GM19193 (cell line): ENCODE data around the gene MYO1D.

Experiments
- POLR2A ChIP-seq: IDR thresholded peaks from 4 replicates; pipeline ENCODE4 v1.6.1; 2011; ENCODE audit not compliant: insufficient read depth, insufficient read length; ENCODE audit errors: extremely low read depth

The MYO1D gene

DNA sequence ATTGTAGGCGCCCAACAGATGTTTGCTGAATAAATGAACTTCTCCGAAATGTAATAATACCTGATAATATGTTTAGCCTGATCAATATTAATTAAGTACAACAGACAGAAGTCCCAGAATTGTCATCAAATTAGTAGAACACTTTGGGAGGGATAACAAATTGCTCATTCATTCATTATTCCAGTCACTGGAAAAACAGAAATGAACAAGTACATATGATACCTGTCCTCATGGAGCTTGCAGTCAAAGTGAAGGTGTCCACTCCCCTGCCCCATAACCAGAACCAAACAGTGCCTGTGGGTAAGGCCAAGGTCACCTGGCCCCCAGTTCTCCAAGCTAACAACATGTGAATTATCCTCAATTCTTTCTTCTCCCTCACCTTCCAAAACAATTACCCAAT is 42.8 kb downstream of the MYO1D start:
- TF ChIP-seq POLR2A = no peak

DNA sequence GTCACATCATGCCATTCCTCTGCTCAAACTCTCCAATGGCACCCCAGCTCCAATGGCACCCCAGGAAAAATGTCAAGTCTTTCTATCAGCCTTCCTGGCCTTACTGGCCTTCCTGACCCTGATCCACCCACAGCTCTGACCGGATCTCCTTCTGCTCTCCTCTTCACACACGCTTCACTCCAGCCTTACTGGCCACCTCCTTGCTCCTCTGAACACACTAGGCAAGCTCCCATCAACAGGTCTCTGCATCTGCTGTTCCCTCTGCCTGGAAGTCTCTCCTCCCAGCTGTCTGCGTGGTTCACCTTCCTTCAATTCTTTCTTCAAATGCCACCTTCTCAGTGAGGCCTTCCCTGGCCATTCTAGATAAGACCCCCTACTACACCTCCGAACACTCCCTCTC is 43.4 kb downstream of the MYO1D start:
- TF ChIP-seq POLR2A = no peak

DNA sequence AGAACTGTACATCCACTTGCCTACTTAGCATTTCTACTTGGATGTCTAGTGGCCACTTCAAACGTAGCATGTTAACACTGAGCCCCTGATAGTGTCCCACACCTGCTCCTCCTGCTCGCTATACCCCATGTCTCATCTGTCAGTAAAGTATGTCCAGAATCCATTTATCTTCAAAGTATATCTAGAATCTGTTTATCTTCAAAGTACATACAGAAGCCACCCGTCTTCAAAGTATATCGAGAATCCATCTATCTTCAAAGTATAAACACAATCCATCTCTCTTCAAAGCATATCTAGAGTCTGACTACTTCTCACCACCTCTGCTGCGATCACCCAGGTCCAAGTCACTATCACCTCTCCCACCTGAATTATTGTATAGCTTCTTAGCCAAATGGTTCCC is 43.8 kb downstream of the MYO1D start:
- TF ChIP-seq POLR2A = no peak

DNA sequence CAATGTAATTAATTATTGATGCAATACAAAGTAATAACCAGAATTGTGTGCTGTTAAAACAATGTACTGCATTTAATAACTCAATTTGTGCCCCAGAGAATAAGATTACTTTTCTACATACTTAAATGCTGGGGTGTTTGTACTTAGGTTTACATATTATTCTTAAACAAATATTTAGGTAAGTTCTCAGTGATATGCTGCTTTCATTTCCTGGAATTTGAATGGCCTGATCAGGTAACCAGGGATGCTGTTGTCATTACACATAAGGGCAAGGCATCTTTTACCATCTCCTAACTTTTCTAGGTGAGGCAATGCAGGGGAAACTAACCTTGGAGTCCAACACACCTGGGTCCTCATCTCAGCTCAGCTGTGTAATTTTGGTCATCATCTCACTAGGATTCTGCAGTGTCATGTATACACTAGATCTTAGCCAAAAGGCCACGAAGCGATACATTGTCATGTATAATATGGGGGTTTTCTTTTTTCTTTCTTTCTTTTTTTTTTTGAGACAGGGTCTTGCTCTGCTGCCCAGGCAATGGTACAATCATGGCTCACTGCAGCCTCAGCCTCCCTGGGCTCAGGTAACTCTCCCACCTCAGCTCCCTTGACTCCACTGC is 45.2 kb downstream of the MYO1D start:
- TF ChIP-seq POLR2A = no peak

DNA sequence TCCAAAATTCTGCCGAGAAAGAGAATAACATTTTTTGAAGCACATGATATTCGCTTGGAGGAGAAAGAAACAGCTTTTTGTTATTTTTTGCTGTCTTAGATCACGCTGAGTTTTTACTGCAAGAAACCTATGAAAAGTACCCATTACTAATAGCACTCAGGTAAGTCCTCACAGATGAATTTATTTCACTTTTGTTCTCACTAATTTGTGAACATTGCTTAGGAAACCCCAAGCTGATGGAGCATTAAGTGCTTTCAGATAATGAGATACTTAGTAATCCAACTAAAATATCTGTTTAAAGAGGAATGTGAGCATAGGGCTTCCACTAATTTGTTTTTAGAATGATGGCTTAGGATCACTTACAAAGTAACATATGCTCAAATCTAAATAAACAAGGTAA is 45.7 kb downstream of the MYO1D start:
- TF ChIP-seq POLR2A = no peak

DNA sequence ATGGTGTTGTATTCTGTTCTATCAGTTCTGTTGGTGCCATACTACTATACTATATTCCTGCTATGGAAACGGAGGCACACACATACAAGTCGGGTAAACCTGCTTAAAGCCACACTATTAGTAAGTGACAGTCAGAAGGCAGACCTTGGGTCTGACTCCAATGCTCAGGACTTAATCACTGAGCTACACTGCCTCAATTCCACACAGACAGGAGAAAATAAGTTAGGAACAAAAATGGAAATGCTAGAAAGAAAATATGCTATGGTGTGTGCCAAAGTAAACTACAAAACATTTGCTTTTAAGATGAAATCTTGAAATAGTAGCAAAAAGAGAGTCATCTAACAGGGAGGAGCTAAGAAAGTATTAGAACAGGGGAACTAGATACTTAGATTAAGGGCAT is 48.1 kb downstream of the MYO1D start:
- no peak for TF ChIP-seq POLR2A

DNA sequence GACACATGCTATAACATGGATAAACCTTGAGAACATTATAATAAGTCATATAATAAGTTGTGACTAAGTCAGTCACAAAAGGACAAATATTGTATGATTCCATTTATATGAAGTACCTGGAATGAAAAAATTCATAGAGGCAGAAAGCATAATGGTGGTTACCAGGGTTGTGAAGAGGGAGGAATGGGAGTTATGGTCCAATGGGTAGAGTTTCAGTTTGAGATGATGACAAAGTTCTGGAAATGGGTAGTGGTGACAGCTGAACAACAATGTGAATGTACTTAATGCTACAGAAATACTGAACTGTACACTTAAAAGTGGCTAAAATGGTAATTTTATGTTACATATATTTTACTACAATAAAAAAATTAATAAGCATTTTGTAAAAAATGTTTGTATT is 49.7 kb downstream of the MYO1D start:
- TF ChIP-seq POLR2A = no peak

DNA sequence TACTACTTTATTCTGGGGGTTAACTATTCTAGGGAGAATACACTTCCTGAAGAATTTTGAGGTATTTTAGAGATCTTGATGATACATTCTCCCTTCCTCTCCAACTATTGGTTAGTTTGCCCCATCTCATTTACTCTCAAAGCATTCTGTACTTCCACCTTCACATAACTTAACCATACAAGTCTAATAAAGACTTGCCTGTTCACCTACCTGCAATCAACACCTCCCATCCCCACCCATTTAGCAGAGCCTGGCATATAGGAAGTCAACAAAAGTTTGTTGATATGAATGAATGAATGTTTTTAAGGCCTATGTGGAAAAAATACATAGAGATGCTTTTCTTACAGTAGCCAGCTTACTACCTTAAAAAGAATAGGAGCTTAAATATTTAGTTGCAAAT is 50.8 kb downstream of the MYO1D start:
- TF ChIP-seq POLR2A = no peak

DNA sequence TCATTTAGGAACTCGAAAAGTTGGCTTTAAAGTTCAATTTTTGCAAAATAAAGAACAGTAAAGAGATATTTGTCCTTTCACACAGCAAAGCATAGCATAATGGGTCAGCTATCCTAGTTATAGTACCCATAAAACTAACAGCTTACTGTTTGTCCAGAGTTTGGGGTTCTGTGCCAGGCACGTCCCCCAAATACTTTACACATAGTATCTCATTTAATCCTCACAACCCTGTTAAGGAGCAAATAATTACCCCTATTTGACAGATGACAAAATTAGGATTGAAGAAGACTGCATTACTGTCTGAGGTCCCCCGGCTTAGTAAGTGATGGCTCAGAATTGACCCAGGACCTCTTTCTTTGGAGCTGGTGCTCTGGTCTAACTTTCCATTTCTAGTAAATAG is 52.6 kb downstream of the MYO1D start:
- no peak for TF ChIP-seq POLR2A

DNA sequence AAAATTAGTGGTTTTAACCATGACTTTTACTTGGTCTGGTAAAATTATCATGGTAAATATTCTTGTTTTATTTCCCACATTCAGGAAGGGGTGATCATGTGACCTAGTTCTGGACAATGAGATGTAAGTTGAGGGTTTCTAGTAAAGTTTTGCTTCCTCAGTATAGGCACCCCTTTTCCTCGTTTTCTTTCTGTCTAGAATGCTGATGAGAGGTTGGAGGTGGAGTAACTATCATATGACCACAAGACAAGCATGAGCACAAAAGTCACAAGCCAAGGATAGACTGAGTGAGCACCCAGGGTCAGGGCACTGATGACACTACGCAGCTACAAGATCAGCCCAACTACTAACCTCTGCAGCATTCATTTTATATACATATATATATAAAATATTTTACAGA is 53.9 kb downstream of the MYO1D start:
- no peak for TF ChIP-seq POLR2A

DNA sequence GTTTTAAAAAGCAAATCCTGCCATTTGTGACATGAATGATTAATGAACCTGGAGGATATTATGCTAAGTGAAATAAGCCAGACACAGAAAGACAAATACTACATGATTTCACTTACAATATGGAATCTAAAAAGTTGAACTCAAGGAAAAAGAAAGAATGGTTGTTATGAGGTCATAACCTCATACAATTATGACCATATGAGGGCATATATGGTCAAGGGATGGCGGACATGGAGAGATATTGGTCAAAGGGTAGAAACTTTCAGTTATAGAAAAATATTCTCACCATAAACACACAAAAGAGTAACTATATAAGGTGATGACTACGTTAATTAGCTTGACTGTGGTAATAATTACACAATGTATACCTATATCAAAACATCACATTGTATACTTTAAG is 56.5 kb downstream of the MYO1D start:
- TF ChIP-seq POLR2A = no peak

DNA sequence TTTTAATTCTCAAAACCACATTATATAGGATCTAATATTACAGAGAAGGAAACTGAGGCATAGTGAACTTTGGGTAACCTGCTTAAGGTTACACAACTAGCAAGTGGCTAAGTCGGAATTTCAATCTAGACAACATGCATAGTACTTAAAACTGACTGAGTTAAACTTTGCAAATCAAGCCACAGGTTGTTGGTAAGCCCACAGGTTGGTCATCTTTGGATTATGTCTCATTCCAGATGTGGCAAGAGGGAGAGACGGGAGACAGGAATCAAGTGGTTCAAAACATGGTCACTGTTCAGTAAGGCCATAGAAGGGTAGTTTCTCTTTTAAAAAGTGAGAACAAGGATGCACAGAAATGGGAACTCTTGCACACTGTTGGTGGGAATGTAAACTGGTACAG is 57.1 kb downstream of the MYO1D start:
- TF ChIP-seq POLR2A = no peak

DNA sequence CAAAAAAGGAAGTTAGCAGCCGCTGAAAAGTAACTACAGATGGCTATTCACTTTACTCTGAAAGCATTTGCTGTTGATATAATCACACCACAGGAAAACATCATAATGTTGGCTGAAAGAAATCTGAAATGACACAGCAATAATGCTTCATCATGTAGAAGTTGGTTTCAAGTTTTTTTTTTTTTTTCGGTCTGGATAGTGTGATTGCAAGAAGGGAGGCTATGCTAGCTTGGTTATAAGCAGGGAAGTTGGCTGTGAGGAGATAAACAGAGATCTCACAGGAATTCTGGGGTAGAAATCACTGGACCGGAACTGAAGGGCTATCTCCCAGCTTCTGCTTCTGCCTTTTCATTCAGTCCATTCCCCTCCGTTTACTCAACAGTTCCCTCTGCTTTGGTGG is 57.9 kb downstream of the MYO1D start:
- TF ChIP-seq POLR2A = no peak

DNA sequence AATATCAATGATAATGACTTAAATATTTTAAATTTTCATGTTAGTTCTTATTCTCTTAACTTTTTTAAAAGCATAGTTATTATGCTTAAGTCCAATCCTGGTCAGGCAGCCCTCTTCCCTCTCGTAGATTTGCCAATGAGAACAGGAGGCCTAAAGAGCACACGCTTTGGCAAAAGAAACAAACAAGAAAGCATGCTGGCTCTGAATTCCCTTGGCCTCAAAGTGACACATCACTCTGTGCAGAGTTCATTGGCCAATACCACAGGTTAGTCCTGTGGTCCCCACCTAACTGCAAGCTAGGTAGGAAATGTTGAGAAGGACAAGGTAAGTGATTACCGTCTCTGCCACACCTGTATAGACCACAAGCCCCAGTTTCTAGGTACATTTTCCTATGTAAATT is 61.5 kb downstream of the MYO1D start:
- TF ChIP-seq POLR2A = no peak

DNA sequence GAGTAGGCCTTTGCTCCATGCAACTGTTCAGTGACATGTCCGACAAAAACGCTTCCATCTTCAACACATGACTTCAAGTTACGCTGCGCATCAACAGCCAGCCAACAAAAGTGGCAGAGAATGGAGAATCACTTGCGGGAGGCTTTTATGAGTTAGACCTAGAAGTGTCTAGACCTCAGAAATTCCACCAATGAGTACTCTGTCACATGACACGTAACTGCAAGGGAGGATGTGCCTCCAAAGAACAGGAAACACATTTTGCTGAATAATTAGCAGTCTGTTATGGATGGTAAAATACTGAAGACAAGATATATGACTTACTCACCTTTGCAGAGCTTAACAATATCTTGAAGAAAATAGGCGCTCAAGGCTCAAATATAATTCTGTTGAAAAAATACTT is 62.1 kb downstream of the MYO1D start:
- TF ChIP-seq POLR2A = no peak

DNA sequence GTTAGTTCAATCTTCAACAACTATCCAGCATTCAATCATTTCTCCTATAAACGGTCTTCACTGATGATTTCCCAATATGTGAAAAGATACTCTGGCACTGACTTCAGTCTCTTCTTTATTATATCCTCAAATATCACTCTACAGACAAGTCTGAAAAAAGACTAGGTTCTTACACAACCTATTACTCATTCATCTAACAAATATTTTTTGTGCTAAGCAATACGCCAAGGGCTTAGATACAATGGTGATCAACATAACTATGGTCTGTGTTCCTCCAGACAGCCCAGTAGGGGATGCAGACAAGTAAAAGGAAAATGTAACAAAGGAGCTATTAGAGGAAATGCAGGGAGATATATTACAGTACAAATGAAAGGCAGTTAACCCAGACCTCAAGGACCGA is 63.9 kb downstream of the MYO1D start:
- TF ChIP-seq POLR2A = no peak

DNA sequence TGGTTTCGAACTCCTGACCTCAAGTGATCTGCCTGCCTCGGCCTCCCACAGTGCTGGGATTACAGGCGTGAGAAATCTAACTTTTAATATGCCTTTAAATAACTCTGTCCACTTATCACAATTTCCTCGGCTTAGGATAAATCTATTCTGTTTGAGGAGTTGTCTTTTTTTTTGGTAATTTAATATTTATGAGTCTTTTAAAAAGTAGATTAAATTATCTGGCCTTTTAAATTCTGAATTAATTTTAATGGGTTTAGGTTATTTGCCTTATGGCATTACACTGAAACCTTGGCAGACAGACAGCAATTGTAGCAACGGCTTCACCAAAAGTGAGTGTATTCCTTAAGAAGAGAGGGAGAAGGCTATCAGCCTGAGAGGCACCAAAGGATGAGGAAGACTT is 66.2 kb downstream of the MYO1D start:
- no peak for TF ChIP-seq POLR2A
